WI38 (cell line): ENCODE results near the gene SYT7.

Experiments used
- H3K4me3 ChIP-seq: 2 replicates; pipeline ENCODE4 v1.5.1; 2011; ENCODE audit warnings: low read depth, mild to moderate bottlenecking, control low read depth, low read length
- TF ChIP-seq, protein P1 (sequence below): IDR thresholded peaks from 2 replicates; pipeline ENCODE4 v1.5.1; 2012; ENCODE audit warnings: low read depth, mild to moderate bottlenecking, control low read depth, low read length

Gene SYT7

DNA sequence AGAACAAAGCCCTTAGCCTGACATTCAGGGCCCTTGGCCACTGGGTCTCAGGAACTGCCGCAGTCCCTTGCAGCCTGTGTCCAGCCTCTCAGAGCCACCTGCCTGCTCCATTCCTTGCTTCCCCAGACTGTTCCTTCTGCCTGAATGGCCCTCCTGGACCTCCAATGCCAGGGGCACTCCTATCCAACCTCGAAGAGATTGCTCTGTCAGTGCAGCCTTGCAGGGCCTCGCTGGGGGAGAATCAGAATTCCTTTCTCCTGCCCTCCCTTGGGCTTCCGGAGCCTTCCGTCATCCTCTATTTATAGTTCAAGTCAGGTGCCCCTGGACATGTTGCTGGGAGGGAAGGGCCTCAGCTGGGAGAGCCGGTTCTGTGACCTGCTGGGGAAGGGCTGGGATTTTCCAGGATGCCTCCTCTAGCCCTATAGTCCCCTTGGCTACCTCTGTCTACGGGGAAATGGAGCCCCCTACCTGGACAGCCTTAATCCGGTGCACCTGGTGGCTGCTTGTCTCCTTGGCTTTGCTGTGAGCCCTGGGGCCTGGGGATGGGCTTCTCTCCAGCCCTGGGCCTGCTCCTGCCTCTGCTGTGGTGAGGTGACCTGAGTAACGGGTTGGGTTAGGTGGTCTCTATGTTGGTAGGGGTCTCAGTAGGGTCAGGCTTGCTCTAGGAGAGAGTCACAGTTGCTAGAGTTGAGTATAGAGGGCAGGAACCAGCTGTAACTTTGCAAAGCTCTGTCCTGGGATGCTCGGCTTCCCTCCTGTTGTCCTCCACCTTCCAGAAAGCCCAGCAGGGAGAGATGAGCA is 45.9 kb upstream of the SYT7 start:
- H3K4me3 ChIP-seq, result no peak overlapping the region
- TF ChIP-seq, protein P1, sequence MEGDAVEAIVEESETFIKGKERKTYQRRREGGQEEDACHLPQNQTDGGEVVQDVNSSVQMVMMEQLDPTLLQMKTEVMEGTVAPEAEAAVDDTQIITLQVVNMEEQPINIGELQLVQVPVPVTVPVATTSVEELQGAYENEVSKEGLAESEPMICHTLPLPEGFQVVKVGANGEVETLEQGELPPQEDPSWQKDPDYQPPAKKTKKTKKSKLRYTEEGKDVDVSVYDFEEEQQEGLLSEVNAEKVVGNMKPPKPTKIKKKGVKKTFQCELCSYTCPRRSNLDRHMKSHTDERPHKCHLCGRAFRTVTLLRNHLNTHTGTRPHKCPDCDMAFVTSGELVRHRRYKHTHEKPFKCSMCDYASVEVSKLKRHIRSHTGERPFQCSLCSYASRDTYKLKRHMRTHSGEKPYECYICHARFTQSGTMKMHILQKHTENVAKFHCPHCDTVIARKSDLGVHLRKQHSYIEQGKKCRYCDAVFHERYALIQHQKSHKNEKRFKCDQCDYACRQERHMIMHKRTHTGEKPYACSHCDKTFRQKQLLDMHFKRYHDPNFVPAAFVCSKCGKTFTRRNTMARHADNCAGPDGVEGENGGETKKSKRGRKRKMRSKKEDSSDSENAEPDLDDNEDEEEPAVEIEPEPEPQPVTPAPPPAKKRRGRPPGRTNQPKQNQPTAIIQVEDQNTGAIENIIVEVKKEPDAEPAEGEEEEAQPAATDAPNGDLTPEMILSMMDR, result no peak

DNA sequence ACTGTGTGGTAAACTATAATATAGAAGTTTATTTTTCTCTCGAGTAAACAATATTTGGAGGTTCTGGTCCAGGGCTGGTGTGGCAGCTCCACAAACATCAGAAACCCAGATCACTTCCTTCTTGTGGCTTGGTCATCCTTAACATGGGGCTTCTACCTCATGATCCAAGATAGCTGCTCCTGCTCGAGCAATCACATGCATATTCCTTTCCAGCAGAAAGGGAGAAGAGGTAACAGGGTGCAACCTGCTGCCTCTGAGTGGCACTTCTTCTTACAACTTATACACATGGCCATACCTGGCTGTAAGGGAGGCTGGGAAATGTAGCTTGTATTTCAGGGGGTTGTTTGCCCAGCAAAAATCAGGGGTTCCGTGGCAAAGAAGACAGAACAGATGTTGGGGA is 44.6 kb upstream of the SYT7 start:
- TF ChIP-seq, protein P1, result no peak
- H3K4me3 ChIP-seq, result no peak overlapping the region

DNA sequence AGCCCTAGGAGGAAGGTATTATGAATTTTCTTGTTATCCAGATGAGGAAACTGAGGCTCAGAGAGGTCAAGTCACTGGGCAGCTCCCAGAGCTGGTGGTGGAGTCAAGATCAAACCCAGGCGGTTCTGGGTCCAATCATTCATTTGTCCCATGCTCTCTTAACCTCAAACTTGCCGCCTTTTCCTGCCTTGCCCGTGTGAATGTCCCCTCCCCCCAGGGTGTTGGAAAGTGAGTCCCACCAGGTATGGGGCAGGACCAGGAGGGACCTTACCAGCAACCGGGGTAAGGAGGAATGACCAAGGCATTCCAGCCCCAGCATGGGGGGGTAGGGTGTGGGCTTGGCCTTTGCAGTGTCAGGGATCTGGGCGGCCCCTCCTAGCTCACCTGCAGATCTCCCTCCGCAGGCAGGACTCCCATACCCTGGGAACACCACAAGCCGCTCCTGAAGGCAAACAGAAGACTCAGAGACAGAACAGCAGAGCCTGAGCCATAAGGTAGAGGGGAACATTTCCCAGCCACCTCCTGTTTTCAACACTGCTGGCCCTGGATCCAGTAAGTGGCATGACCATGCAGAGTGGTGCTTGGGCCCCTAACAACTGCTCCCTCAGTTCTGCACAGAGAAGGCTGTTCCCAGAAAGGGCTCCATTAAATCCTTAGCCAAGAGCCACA is 41.2 kb upstream of the SYT7 start:
- TF ChIP-seq, protein P1, result no peak
- no peak overlapping the region for H3K4me3 ChIP-seq

DNA sequence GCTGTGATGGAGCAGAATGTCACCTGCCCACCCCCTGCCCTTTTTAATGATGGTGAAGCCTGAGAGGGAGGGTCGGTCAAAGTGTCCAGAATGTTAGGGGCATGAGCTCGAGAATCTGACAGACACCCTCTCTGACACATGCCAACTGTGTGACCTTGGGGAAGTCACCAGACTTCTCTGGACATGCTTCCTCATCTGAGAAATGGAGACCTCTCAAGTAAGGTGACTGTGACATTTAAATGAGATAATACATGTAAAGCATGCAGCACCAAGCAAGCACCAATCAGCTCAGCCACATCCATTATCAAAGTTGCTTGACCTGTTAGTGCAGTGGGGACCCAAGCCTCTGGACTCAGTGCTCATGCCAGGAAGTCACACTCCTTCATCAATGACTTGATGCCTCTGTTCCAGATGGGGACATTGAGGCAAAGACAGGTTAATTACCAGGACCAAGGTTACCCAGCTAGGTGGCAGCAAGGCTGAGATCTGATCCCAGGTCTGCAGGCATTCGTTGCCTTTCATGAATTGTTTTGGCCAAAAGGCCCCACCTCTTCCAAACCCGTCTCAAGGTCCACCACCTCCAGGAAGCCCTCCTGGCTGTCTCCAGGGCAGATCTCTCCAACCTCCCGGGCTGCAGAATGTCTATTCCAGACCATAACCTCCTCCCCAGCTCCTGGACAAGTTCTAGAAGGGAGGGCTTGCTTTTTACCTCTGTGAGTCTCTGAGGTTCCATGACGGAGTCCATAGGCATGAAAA is 38.8 kb upstream of the SYT7 start:
- no peak overlapping the region for H3K4me3 ChIP-seq
- TF ChIP-seq, protein P1, result no peak

DNA sequence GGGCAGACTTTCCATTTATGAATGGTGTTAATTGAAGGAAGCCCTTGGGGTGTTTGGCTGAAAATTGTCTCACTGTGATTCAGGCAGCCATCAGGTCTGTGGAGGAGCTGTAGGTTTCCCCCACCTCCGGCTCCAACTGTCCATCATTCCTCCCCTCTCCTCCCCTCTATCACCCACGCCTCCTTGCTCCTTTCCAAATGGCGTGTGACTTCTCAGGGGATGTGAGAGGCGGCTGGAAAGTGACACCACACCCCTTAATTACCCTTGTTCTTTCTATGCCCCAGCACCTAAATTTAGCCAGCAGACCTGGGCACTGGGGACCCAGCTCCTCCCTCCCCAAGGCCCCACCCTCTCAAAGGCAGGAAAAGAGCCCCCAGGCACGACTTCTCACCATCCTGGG is 38.1 kb upstream of the SYT7 start:
- no peak overlapping the region for H3K4me3 ChIP-seq
- TF ChIP-seq, protein P1, result no peak

DNA sequence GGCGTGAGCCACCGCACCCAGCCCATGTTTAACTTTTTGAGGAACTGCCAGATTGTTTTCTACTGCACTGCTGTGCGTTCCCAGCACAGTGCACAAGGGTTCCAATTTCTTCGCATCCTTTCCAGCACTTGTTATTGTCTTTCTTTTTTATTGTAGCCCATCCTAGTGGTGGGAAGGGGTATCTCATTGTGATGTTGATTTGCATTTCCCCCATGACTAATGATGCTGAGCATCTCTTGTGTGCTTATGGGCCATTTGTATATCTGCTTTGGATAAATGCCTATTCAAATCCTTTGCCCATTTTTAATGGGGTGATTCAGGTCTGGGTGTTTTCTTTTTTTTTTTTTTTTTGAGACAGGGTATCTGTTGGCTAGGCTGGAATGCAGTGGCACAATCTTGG is 36.6 kb upstream of the SYT7 start:
- TF ChIP-seq, protein P1, result no peak
- no peak overlapping the region for H3K4me3 ChIP-seq
